ENCODE data around the gene MEF2C. TPM values are rescaled to one million over a fixed set of nuclear protein-coding genes. Genes with fewer than 3 reads are reported as not detected.

Gene MEF2C
- total RNA-seq, 1 experiment from 2014 or later, result 9.9 TPM

DNA sequence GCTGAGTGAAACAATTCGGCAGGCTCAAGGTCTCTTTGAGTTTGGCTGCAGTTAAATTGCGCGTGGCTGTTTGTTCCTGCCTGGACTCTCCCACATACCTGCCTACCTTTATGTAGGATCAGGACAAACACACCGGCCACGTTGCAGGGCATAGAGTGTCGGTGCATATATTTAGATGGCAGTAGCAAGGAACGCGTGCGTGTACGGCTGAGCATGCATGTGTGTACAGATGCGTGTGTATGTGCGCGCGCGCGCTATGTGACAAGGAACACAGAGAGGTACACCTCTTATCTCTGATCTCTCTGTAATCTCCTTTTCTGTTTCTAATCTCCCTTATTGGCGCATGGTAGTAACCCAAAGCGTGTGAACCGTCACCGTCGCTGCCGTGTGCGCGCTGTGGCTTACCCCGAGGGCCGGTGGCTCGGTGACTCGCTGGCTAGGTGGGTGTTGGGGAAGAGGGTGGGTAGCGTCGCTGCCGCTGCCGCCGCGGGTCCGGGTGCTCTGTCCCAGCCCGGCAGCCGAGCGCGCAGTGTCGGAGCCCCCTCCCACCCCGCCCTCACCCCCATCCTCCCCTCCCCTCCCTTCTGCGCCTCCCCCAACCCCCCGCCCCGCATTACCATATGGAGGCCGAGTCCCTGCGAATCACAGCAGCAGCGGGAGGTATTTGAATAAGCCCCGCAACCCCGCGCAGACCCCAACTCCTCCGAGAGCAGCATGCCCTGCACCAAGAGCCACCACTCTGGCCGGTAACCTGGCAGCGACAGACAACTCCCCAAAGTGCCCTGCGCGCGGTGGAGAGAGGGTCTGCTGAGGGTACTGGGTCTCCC is 204.8 kb downstream of the MEF2C start:
- Histone ChIP-seq H3K36me3 (ENCODE audit: control insufficient read depth, insufficient read depth, low read length) (no peaks in the 10 kb centered on the region), H3K4me1 (ENCODE audit: control insufficient read depth, insufficient read depth, low read length) (peaks cover 19% of the 10 kb centered on the region), H3K4me3 (ENCODE audit: low read depth in 2 of 2, low read length in 2 of 2) (peak overlapping the region; percentile 29 to 43), H3K9me3 (ENCODE audit: control insufficient read depth, insufficient read depth, low read depth, low read length) (no peaks in the 10 kb centered on the region), H3K27me3 (ENCODE audit: control insufficient read depth, insufficient read depth, low read length) (no peaks in the 10 kb centered on the region), H3K27ac (ENCODE audit: low read length) (peak overlapping the region; percentile 68; the same call in 1 of the 2 replicates)
- CTCF ChIA-PET, result no interaction called here
- no peak for ATAC-seq
- in situ Hi-C loops (cut with HindIII; ENCODE audit: low pct_unique_long_range_greater_than_20kb, low sequenced_read_pairs) (loop anchor here (25.0 kb wide), 1 partner anchor 916 kb away; no protein-coding TSS in a partner anchor), intact Hi-C loops (cut with micrococcal nuclease; ENCODE audit: unreplicated experiment) (no loop called here)
- TF ChIP-seq, protein P1, sequence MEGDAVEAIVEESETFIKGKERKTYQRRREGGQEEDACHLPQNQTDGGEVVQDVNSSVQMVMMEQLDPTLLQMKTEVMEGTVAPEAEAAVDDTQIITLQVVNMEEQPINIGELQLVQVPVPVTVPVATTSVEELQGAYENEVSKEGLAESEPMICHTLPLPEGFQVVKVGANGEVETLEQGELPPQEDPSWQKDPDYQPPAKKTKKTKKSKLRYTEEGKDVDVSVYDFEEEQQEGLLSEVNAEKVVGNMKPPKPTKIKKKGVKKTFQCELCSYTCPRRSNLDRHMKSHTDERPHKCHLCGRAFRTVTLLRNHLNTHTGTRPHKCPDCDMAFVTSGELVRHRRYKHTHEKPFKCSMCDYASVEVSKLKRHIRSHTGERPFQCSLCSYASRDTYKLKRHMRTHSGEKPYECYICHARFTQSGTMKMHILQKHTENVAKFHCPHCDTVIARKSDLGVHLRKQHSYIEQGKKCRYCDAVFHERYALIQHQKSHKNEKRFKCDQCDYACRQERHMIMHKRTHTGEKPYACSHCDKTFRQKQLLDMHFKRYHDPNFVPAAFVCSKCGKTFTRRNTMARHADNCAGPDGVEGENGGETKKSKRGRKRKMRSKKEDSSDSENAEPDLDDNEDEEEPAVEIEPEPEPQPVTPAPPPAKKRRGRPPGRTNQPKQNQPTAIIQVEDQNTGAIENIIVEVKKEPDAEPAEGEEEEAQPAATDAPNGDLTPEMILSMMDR (IDR thresholded peaks at IDR 0.05), result no peak
- TF ChIP-seq, protein P2, sequence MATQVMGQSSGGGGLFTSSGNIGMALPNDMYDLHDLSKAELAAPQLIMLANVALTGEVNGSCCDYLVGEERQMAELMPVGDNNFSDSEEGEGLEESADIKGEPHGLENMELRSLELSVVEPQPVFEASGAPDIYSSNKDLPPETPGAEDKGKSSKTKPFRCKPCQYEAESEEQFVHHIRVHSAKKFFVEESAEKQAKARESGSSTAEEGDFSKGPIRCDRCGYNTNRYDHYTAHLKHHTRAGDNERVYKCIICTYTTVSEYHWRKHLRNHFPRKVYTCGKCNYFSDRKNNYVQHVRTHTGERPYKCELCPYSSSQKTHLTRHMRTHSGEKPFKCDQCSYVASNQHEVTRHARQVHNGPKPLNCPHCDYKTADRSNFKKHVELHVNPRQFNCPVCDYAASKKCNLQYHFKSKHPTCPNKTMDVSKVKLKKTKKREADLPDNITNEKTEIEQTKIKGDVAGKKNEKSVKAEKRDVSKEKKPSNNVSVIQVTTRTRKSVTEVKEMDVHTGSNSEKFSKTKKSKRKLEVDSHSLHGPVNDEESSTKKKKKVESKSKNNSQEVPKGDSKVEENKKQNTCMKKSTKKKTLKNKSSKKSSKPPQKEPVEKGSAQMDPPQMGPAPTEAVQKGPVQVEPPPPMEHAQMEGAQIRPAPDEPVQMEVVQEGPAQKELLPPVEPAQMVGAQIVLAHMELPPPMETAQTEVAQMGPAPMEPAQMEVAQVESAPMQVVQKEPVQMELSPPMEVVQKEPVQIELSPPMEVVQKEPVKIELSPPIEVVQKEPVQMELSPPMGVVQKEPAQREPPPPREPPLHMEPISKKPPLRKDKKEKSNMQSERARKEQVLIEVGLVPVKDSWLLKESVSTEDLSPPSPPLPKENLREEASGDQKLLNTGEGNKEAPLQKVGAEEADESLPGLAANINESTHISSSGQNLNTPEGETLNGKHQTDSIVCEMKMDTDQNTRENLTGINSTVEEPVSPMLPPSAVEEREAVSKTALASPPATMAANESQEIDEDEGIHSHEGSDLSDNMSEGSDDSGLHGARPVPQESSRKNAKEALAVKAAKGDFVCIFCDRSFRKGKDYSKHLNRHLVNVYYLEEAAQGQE (IDR thresholded peaks at IDR 0.05; ENCODE audit: insufficient read depth in 1 of 2, low read depth in 2 of 2, low read length in 1 of 2), result no peak
- TF ChIP-seq POLR2AphosphoS5 (IDR thresholded peaks at IDR 0.05; ENCODE audit: low read depth, low read length), result no peak
- no peak for DNase-seq (ENCODE audit: low read depth, low spot score)
- BruUV-seq (replicated peaks), result no TSS peak
- POLR2A ChIA-PET, result no interaction called here

DNA sequence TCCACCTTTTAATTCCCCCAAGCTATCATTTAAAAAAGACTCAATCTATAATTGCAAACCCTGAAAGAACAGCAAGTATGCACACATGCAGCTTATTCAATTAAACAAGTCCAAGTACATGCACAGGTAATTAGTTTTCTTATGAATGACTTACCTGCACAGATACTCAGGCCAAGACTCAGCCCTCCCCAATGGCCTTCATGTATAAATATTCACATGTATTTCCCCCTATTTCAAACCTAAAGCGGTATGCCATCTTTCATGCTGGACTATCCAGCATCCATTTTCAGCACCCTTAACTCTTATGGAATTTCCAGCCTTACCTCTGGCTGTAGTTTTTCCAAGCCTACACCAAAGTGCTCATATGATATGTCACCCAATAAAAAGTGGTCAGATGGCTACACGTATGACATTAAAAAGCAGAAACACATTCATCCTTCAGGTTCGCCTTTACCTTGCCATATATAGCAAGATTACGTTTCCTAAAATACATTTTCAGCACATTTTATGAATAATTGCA is 205.5 kb downstream of the MEF2C start:
- peak overlapping the region; percentile 29 to 43 for H3K4me3 ChIP-seq (ENCODE audit: low read depth in 2 of 2, low read length in 2 of 2)
- ChIA-PET POLR2A (no interaction called here), CTCF (no interaction called here)
- no peaks in the 10 kb centered on the region for H3K27me3 ChIP-seq (ENCODE audit: control insufficient read depth, insufficient read depth, low read length)
- in situ Hi-C loops (cut with HindIII; ENCODE audit: low pct_unique_long_range_greater_than_20kb, low sequenced_read_pairs) (loop anchor here (25.0 kb wide), 1 partner anchor 915 kb away; no protein-coding TSS in a partner anchor), intact Hi-C loops (cut with micrococcal nuclease; ENCODE audit: unreplicated experiment) (no loop called here)
- no peak for TF ChIP-seq TCF7L2 (IDR thresholded peaks at IDR 0.05; ENCODE audit: low read depth, low read length)
- TF ChIP-seq, protein P2 (IDR thresholded peaks at IDR 0.05; ENCODE audit: insufficient read depth in 1 of 2, low read depth in 2 of 2, low read length in 1 of 2), result no peak
- TF ChIP-seq SIN3A (IDR thresholded peaks at IDR 0.05; ENCODE audit: borderline replicate concordance, insufficient read depth, low read depth, low read length), result no peak
- TF ChIP-seq, protein P1 (IDR thresholded peaks at IDR 0.05), result no peak
- TF ChIP-seq POLR2AphosphoS5 (IDR thresholded peaks at IDR 0.05; ENCODE audit: low read depth, low read length), result no peak
- no TSS peak for BruUV-seq (replicated peaks)
- ATAC-seq (no peak), DNase-seq (ENCODE audit: low read depth, low spot score) (no peak)
- H3K9me3 ChIP-seq (ENCODE audit: control insufficient read depth, insufficient read depth, low read depth, low read length), result no peaks in the 10 kb centered on the region
- H3K4me1 ChIP-seq (ENCODE audit: control insufficient read depth, insufficient read depth, low read length), result peaks cover 19% of the 10 kb centered on the region
- no peaks in the 10 kb centered on the region for H3K36me3 ChIP-seq (ENCODE audit: control insufficient read depth, insufficient read depth, low read length)
- peak overlapping the region; percentile 36 for H3K27ac ChIP-seq (ENCODE audit: low read length)
